Endothelial cell of umbilical vein (primary cell): ENCODE measurements around the gene NPLOC4. TPM values are rescaled to one million over a fixed set of nuclear protein-coding genes. Genes with fewer than 3 reads are reported as not detected.

Source experiments
- BruUV-seq: library from RNA; stranded (reverse); fragments of 400-500 nt; replicated peaks from 2 replicates; lab custom pipeline; 2021; lab: Mats Ljungman, UMichigan
- CTCF ChIA-PET: fragments of 300-600, 350-600 bp; sonication (Branson Sonifier 250); formaldehyde crosslinking; loops from one replicate; lab custom pipeline; 2021; ENCODE audit warnings: antibody characterized with exemption, inconsistent platforms; lab: Charles Lee
- POLR2A ChIA-PET: fragments of 300-600, 350-600 bp; sonication (Branson Sonifier 250); formaldehyde crosslinking; loops from one replicate; lab custom pipeline; 2021; ENCODE audit warnings: antibody characterized with exemption, inconsistent platforms; lab: Charles Lee
- DNase-seq: peaks from one replicate; pipeline ENCODE4 v3.0.0-alpha.2; 2011; ENCODE audit warnings: low read depth, low spot score
- FAIRE-seq: peaks from 2 replicates; lab custom pipeline; 2011; peaks lifted over from hg19 to GRCh38; lab: Jason Lieb, UNC
- H2AFZ ChIP-seq: 2 replicates; pipeline ENCODE4 v1.6.0; 2012; ENCODE audit warnings: low read depth, low read length, control low read depth, inconsistent platforms
- H3K27ac ChIP-seq: 2 replicates; pipeline ENCODE4 v1.5.1; 2011; ENCODE audit warnings: low read depth, mild to moderate bottlenecking, control low read depth, low read length, moderate library complexity; ENCODE audit not compliant: insufficient read depth
- H3K27me3 ChIP-seq, 2 experiments: 2 replicates each; pipeline versions ENCODE4 v1.6.0 to v1.6.1; 2011; ENCODE audit warnings: low read length in 2 of 2, mixed read lengths in 1 of 2; ENCODE audit not compliant: control insufficient read depth in 2 of 2, insufficient read depth in 2 of 2
- H3K36me3 ChIP-seq, 2 experiments: 2 replicates in 1 of 2; 3 replicates in 1 of 2; pipeline ENCODE4 v1.5.1; 2011; ENCODE audit warnings: low read length in 2 of 2, mild to moderate bottlenecking in 1 of 2, moderate library complexity in 1 of 2; ENCODE audit not compliant: control insufficient read depth in 2 of 2, insufficient read depth in 2 of 2; ENCODE audit errors: extremely low read depth in 1 of 2
- H3K4me1 ChIP-seq: 3 replicates; pipeline ENCODE4 v1.5.1; 2011; ENCODE audit warnings: mild to moderate bottlenecking, low read length; ENCODE audit not compliant: control insufficient read depth, insufficient read depth; ENCODE audit errors: extremely low read depth
- H3K4me2 ChIP-seq: 2 replicates; pipeline ENCODE4 v1.6.1; 2011; ENCODE audit warnings: low read length, control low read depth, mixed read lengths; ENCODE audit not compliant: insufficient read depth
- H3K4me3 ChIP-seq, 3 experiments: fragments of 200-600 bp in 1 of 3; sonication (generic), shearing (Covaris generic) in 1 of 3; replicated peaks in 1 of 3; 2 replicates each; pipeline ENCODE4 v1.5.1; 2011 to 2016; ENCODE audit warnings: control low read depth in 3 of 3, low read length in 3 of 3, mild to moderate bottlenecking in 2 of 3, inconsistent platforms in 1 of 3, low read depth in 1 of 3, moderate library complexity in 1 of 3; ENCODE audit not compliant: insufficient read depth in 1 of 3
- H3K79me2 ChIP-seq: 2 replicates; pipeline ENCODE4 v1.6.0; 2012; ENCODE audit warnings: low read length, inconsistent platforms; ENCODE audit not compliant: control insufficient read depth, insufficient read depth
- H3K9ac ChIP-seq: replicated peaks from 2 replicates; pipeline ENCODE3; 2011; ENCODE audit warnings: low read length, control low read depth; ENCODE audit not compliant: insufficient read depth; ENCODE audit errors: extremely low read depth
- H3K9me1 ChIP-seq: replicated peaks from 3 replicates; pipeline ENCODE4 v1.6.0; 2011; ENCODE audit warnings: mild to moderate bottlenecking, low read length; ENCODE audit not compliant: control insufficient read depth, insufficient read depth; ENCODE audit errors: extremely low read depth
- H3K9me3 ChIP-seq: replicated peaks from 2 replicates; pipeline ENCODE4 v1.5.1; 2012; ENCODE audit warnings: low read length, inconsistent platforms; ENCODE audit not compliant: control insufficient read depth, insufficient read depth
- H4K20me1 ChIP-seq: replicated peaks from 2 replicates; pipeline ENCODE3; 2011; ENCODE audit warnings: mild to moderate bottlenecking, low read length; ENCODE audit not compliant: control insufficient read depth, insufficient read depth; ENCODE audit errors: extremely low read depth
- CTCF ChIP-seq, 2 donors: IDR thresholded peaks; 1 replicate in 1 of 2; 2 replicates in 1 of 2; pipeline ENCODE4 v1.5.1; 2011; ENCODE audit warnings: low read length in 2 of 2, mild to moderate bottlenecking in 2 of 2, moderate library complexity in 2 of 2, control low read depth in 1 of 2, inconsistent platforms in 1 of 2, low read depth in 1 of 2; ENCODE audit not compliant: insufficient read depth in 1 of 2; ENCODE audit errors: extremely low read depth in 1 of 2
- EZH2 ChIP-seq: IDR thresholded peaks from 2 replicates; pipeline ENCODE4 v1.6.1; 2012; ENCODE audit warnings: borderline replicate concordance, low read depth, mild to moderate bottlenecking, moderate library complexity, low read length, inconsistent platforms; ENCODE audit not compliant: severe bottlenecking
- FOS ChIP-seq: IDR thresholded peaks from 2 replicates; pipeline ENCODE4 v1.6.1; 2011; ENCODE audit warnings: mild to moderate bottlenecking, low read length, moderate library complexity, borderline replicate concordance; ENCODE audit not compliant: insufficient read depth
- GATA2 ChIP-seq: IDR thresholded peaks from 2 replicates; pipeline ENCODE4 v1.7.0; 2011; ENCODE audit warnings: low read depth, mild to moderate bottlenecking, moderate library complexity, mixed read lengths, low read length; ENCODE audit not compliant: insufficient read length, insufficient read depth
- JUN ChIP-seq: IDR thresholded peaks from 2 replicates; pipeline ENCODE4 v1.6.1; 2011; ENCODE audit warnings: borderline replicate concordance, low read depth; ENCODE audit not compliant: insufficient read length, insufficient read depth
- MAX ChIP-seq: IDR thresholded peaks from 2 replicates; pipeline ENCODE4 v1.6.1; 2011; ENCODE audit not compliant: insufficient read depth, insufficient read length
- MYC ChIP-seq: IDR thresholded peaks from one replicate; pipeline ENCODE4 v1.6.1; 2011; ENCODE audit warnings: mild to moderate bottlenecking, low read depth, low read length
- POLR2A ChIP-seq: IDR thresholded peaks from 2 replicates; pipeline ENCODE4 v1.6.1; 2012; ENCODE audit warnings: low read depth, mild to moderate bottlenecking, control low read depth, low read length
- POLR2AphosphoS5 ChIP-seq: IDR thresholded peaks from 2 replicates; pipeline ENCODE4 v1.6.1; 2012; ENCODE audit warnings: low read depth, mild to moderate bottlenecking, control low read depth, low read length, moderate library complexity; ENCODE audit not compliant: insufficient read depth
- dilution Hi-C: fragments of 300-500 bp; cut with MboI; formaldehyde crosslinking; loops from one replicate; pipeline ENCODE4 v1.15.0; 2019; ENCODE audit warnings: low sequenced_read_pairs; ENCODE audit not compliant: extremely low pct_ligation_motif_present
- intact Hi-C: fragments of 100-400 bp; cut with micrococcal nuclease; formaldehyde crosslinking; loops from one replicate; pipeline ENCODE4 v1.10.0; 2022
- polyA plus RNA-seq, 4 experiments: library from polyadenylated mRNA; depleted of rRNA in 3 of 4; stranded (reverse) in 3 of 4; unstranded in 1 of 4; fragments of >200 nt; gene quantifications; 2 replicates each; pipeline versions ENCODE4 v1.2.1 to v1.2.3, GENCODE V29; 2011 to 2012; ENCODE audit warnings: missing spikeins in 1 of 4
- total RNA-seq: library from RNA; stranded (reverse); gene quantifications from 2 replicates; pipeline ENCODE4 v1.2.3, GENCODE V29; 2021

The NPLOC4 gene
- total and polyA plus RNA-seq, 2 donors (not counting 3 experiments of a cell fraction or from before 2014, with no cell fraction given): 150 to 175 TPM

GRCh38 chr17:81660441-81660840, 23.5 kb upstream of the NPLOC4 start:
- ChIA-PET POLR2A (no interaction called here), CTCF (no interaction called here)
- no peak overlapping the region for H3K4me3 ChIP-seq
- peaks cover 5% of the 10 kb centered on the region for H3K79me2 ChIP-seq
- H3K9me1 ChIP-seq: no peaks in the 10 kb centered on the region
- no peaks in the 10 kb centered on the region for H3K9me3 ChIP-seq
- no peaks in the 10 kb centered on the region for H3K27me3 ChIP-seq
- H4K20me1 ChIP-seq: no peaks in the 10 kb centered on the region
- no peak overlapping the region for H3K27ac ChIP-seq
- H2AFZ ChIP-seq: no peak overlapping the region
- no TSS peak for BruUV-seq
- intact Hi-C loops: no loop called here
- DNase-seq (no peak), FAIRE-seq (no peak)
- H3K4me2 ChIP-seq: no peak overlapping the region
- no peak overlapping the region for H3K9ac ChIP-seq
- dilution Hi-C loops: no loop called here
- peaks cover 0 to 3% of the 10 kb centered on the region in 2 experiments for H3K36me3 ChIP-seq
- TF ChIP-seq GATA2: no peak
- no peak for TF ChIP-seq POLR2A
- peaks cover 13% of the 10 kb centered on the region for H3K4me1 ChIP-seq

- TF ChIP-seq GATA2 (no peak), EZH2 (no peak), POLR2A (no peak), POLR2AphosphoS5 (no peak), JUN (no peak), MAX (no peak), CTCF (IDR thresholded peaks at IDR 0.05; ENCODE audit: extremely low read depth in 1 of 2, insufficient read depth in 1 of 2, low read depth in 1 of 2, low read length in 2 of 2) (no peak), FOS (no peak), MYC (no peak)
- H3K9me3 ChIP-seq: no peaks in the 10 kb centered on the region
- dilution Hi-C loops (no loop called here), intact Hi-C loops (no loop called here)
- H3K4me1 ChIP-seq: peaks cover 9% of the 10 kb centered on the region
- H3K4me3 ChIP-seq: no peak overlapping the region
- H3K27me3 ChIP-seq: no peaks in the 10 kb centered on the region
- CTCF ChIA-PET: no interaction called here
- H2AFZ ChIP-seq: no peak overlapping the region
- no peaks in the 10 kb centered on the region for H4K20me1 ChIP-seq
- no peak for FAIRE-seq
- no TSS peak for BruUV-seq
- H3K79me2 ChIP-seq: no peaks in the 10 kb centered on the region
- H3K9ac ChIP-seq: no peak overlapping the region
- no peak for DNase-seq
- H3K4me2 ChIP-seq: no peak overlapping the region
- H3K27ac ChIP-seq: no peak overlapping the region
- POLR2A ChIA-PET: interaction anchor here (0.6 kb wide), 1 partner anchor 9 kb away, joined by 3 read pairs; no protein-coding TSS in a partner anchor
- H3K36me3 ChIP-seq: peaks cover 0 to under 1% of the 10 kb centered on the region in 2 experiments
- H3K9me1 ChIP-seq: no peaks in the 10 kb centered on the region
Observed at GRCh38 chr17:81659038-81659437, 22.1 kb upstream of the NPLOC4 start.
